ENCODE measurements around the gene IFNG. TPM values are rescaled to one million over a fixed set of nuclear protein-coding genes. Genes with fewer than 3 reads are reported as not detected.

The IFNG gene
- total RNA-seq, 1 experiment from 2014 or later, result not detected

- no peaks in the 10 kb centered on the region for H3K79me2 ChIP-seq (ENCODE audit: insufficient read depth, low read length)
- H2AK5ac ChIP-seq (ENCODE audit: insufficient read length, low read length), result no peak overlapping the region
- no peak for DNase-seq
- H3K79me1 ChIP-seq (ENCODE audit: insufficient read depth, low read depth, low read length, poor library complexity, severe bottlenecking), result no peaks in the 10 kb centered on the region
- Mint-ChIP-seq H3K27ac (no peak overlapping the region), H3K36me3 (ENCODE audit: insufficient read depth in 1 of 3, low read depth in 3 of 3) (no peaks in the 10 kb centered on the region; a peak in 1 of 7 replicates), H3K9me3 (no peaks in the 10 kb centered on the region), H3K4me3 (no peak overlapping the region), H3K27me3 (ENCODE audit: low read depth) (no peaks in the 10 kb centered on the region; the same call in 1 of the 2 replicates), H3K4me1 (peaks cover 10 to 11% of the 10 kb centered on the region in 2 experiments)
- no peak overlapping the region for H2AFZ ChIP-seq (ENCODE audit: low read length)
- H3K4me2 ChIP-seq (ENCODE audit: insufficient read depth, insufficient read length, low read length), result no peak overlapping the region
- H3K23me2 ChIP-seq (ENCODE audit: insufficient read length, low read depth, low read length, poor library complexity, severe bottlenecking), result no peaks in the 10 kb centered on the region
- no peak overlapping the region for H3K9ac ChIP-seq (ENCODE audit: extremely low read depth, insufficient read length, low read length)
- H3K4ac ChIP-seq (ENCODE audit: low read depth, low read length), result no peak overlapping the region
- no peak overlapping the region for H4K5ac ChIP-seq (ENCODE audit: insufficient read length, low read depth, low read length)
- H2BK20ac ChIP-seq (ENCODE audit: low read depth, low read length, poor library complexity, severe bottlenecking), result no peak overlapping the region
- H2BK120ac ChIP-seq (ENCODE audit: low read depth, low read length, poor library complexity, severe bottlenecking), result no peak overlapping the region
- H2BK5ac ChIP-seq (ENCODE audit: insufficient read length, low read length), result no peak overlapping the region
- H4K91ac ChIP-seq (ENCODE audit: insufficient read length, low read depth, low read length), result no peak overlapping the region
- no peak overlapping the region for H3K18ac ChIP-seq (ENCODE audit: insufficient read length, low read depth, low read length)
- H3K4me1 ChIP-seq (ENCODE audit: insufficient read depth, low read length), result peaks cover 4% of the 10 kb centered on the region; the same call in 1 of the 2 replicates
- H3K14ac ChIP-seq (ENCODE audit: insufficient read depth, low read length), result no peak overlapping the region
- H4K20me1 ChIP-seq (ENCODE audit: control insufficient read depth, insufficient read depth, insufficient read length), result peaks cover 3% of the 10 kb centered on the region
- H2BK12ac ChIP-seq (ENCODE audit: insufficient read length, low read depth, low read length), result no peak overlapping the region
- WGBS (ENCODE audit: extremely low coverage, insufficient read length, low lambda C conversion rate), result no CpG with 5 or more reads among the region's 6 CpGs
- no peaks in the 10 kb centered on the region for H3K9me3 ChIP-seq (ENCODE audit: control insufficient read depth, low read depth, low read length)
- no peak overlapping the region for H3T11ph ChIP-seq (ENCODE audit: low read length)
- H3K27ac ChIP-seq (ENCODE audit: insufficient read length, low read depth, low read length), result no peak overlapping the region
- H4K8ac ChIP-seq (replicated peaks; ENCODE audit: insufficient read length, low read depth, low read length), result no peak overlapping the region
- H3K23ac ChIP-seq (ENCODE audit: insufficient read length, low read depth, low read length), result no peak overlapping the region
- TF ChIP-seq CTCF (conservative IDR thresholded peaks at IDR 0.05), result no peak
- H3K27me3 ChIP-seq (ENCODE audit: insufficient read depth, low read length), result no peaks in the 10 kb centered on the region
- H2BK15ac ChIP-seq (ENCODE audit: low read depth, low read length), result no peak overlapping the region
- no peak overlapping the region for H3K56ac ChIP-seq (ENCODE audit: insufficient read length, low read depth, low read length)
Measured at GRCh38 chr12:68114606-68115005, 44.9 kb downstream of the IFNG start.

Measured in H9 (cell line).